Left lung (tissue), 14 donors: Measurements from ENCODE around the gene RAB8B. TPM values are rescaled to one million over a fixed set of nuclear protein-coding genes. Genes with fewer than 3 reads are reported as not detected.

Experiments
- ATAC-seq: fragments of 200-7000 bp; cut with Tn5 transposase; one replicate; pipeline ENCODE4 v1.9.1; 2020; ENCODE audit warnings: moderate library complexity
- DNase-seq, 4 donors: peaks; one replicate each; pipeline ENCODE4 v3.0.0-alpha.2; 2013 to 2020
- H3K27ac ChIP-seq, 2 donors: fragments of 200-600 bp; sonication (generic) in 1 of 2; one replicate each; pipeline versions ENCODE4 v1.5.0 to v1.8.0; 2020 to 2021
- H3K27me3 ChIP-seq, 2 donors: fragments of 200-600 bp; sonication (generic) in 1 of 2; one replicate each; pipeline versions ENCODE4 v1.5.0 to v1.8.0; 2020 to 2021
- H3K36me3 ChIP-seq, 2 donors: fragments of 200-600 bp; sonication (generic) in 1 of 2; one replicate each; pipeline versions ENCODE4 v1.5.0 to v1.8.0; 2020 to 2021
- H3K4me1 ChIP-seq, 2 donors: fragments of 200-600 bp; one replicate each; pipeline ENCODE4 v1.8.0; 2021
- H3K4me3 ChIP-seq, 2 donors: fragments of 200-600 bp; sonication (generic) in 1 of 2; one replicate each; pipeline versions ENCODE4 v1.5.0 to v1.8.0; 2020 to 2021; ENCODE audit warnings: mild to moderate bottlenecking in 1 of 2
- H3K9me3 ChIP-seq, 2 donors: fragments of 200-600 bp; sonication (generic) in 1 of 2; one replicate each; pipeline versions ENCODE4 v1.5.0 to v1.8.0; 2020 to 2021
- intact Hi-C, 2 donors: fragments of 100-400 bp; cut with DNase I; formaldehyde crosslinking; loops; one replicate each; pipeline versions ENCODE4 v1.11.2 to v1.14.2; 2022
- long read RNA-seq, 12 donors: library from polyadenylated mRNA in 2 of 12; unstranded in 2 of 12; transcript quantifications; one replicate each; pipeline ENCODE4 v2.0.0 and lab custom pipeline, GENCODE V29; 2019 to 2026
- polyA plus RNA-seq, 6 donors: library from polyadenylated mRNA; unstranded; fragments of 120-200 nt; gene quantifications; one replicate each; pipeline ENCODE4 v1.2.1, GENCODE V29; 2013; ENCODE audit not compliant: insufficient read length in 6 of 6
- total RNA-seq, 2 donors: library from RNA; stranded (reverse); fragmentation: NEBNext Ultra II Directional; extraction: Animal tissue kit (Norgen Biotek cat#: 25700); gene quantifications; one replicate each; pipeline ENCODE4 v1.2.1, GENCODE V29; 2021
- TF ChIP-seq, protein P1 (sequence below), 2 donors: fragments of 200-600 bp; sonication (generic) in 1 of 2; IDR thresholded peaks; one replicate each; pipeline versions ENCODE4 v1.5.0 to v1.8.0; 2021; ENCODE audit warnings: antibody characterized with exemption in 2 of 2
- donor health status: DM: no; HTN: yes; CAD: no.
- donor health status: DM: no; HTN: no; CAD: no.

Gene RAB8B
- total RNA-seq, result 10 to 100 TPM; 45.1 to 60.2 TPM
- 10 to 100 TPM; 45.1 to 62.2 (median 57.2) TPM for polyA plus RNA-seq
- long read RNA-seq, donor 1, full-length matches to known transcripts, result 21 of 21 reads
- long read RNA-seq, donor 1, partial matches to known transcripts, result 0 of 21 reads
- long read RNA-seq, donor 1, other reads (novel, unspliced or antisense), result 0 of 21 reads
- long read RNA-seq, donor 2, full-length matches to known transcripts, result 23 of 23 reads
- long read RNA-seq, donor 2, partial matches to known transcripts, result 0 of 23 reads
- long read RNA-seq, donor 2, other reads (novel, unspliced or antisense), result 0 of 23 reads
- long read RNA-seq, donor 3, full-length matches to known transcripts, result 16 of 16 reads
- long read RNA-seq, donor 3, partial matches to known transcripts, result 0 of 16 reads
- long read RNA-seq, donor 3, other reads (novel, unspliced or antisense), result 0 of 16 reads
- long read RNA-seq, donor 4, full-length matches to known transcripts, result 1 of 1 reads
- long read RNA-seq, donor 4, partial matches to known transcripts, result 0 of 1 reads
- long read RNA-seq, donor 4, other reads (novel, unspliced or antisense), result 0 of 1 reads
- long read RNA-seq, donor 5, full-length matches to known transcripts, result 10 of 10 reads
- long read RNA-seq, donor 5, partial matches to known transcripts, result 0 of 10 reads
- long read RNA-seq, donor 5, other reads (novel, unspliced or antisense), result 0 of 10 reads
- long read RNA-seq, donor 6, full-length matches to known transcripts, result 8 of 8 reads
- long read RNA-seq, donor 6, partial matches to known transcripts, result 0 of 8 reads
- long read RNA-seq, donor 6, other reads (novel, unspliced or antisense), result 0 of 8 reads
- long read RNA-seq, donor 7, full-length matches to known transcripts, result 4 of 4 reads
- long read RNA-seq, donor 7, partial matches to known transcripts, result 0 of 4 reads
- long read RNA-seq, donor 7, other reads (novel, unspliced or antisense), result 0 of 4 reads
- long read RNA-seq, donor 8, full-length matches to known transcripts, result 10 of 10 reads
- long read RNA-seq, donor 8, partial matches to known transcripts, result 0 of 10 reads
- long read RNA-seq, donor 8, other reads (novel, unspliced or antisense), result 0 of 10 reads
- long read RNA-seq, donor 9, result 0 reads
- long read RNA-seq, donor 10, full-length matches to known transcripts, result 5 of 5 reads
- long read RNA-seq, donor 10, partial matches to known transcripts, result 0 of 5 reads
- long read RNA-seq, donor 10, other reads (novel, unspliced or antisense), result 0 of 5 reads
- long read RNA-seq, donor 11, result 0 reads
- long read RNA-seq, donor 12, full-length matches to known transcripts, result 14 of 14 reads
- long read RNA-seq, donor 12, partial matches to known transcripts, result 0 of 14 reads
- long read RNA-seq, donor 12, other reads (novel, unspliced or antisense), result 0 of 14 reads

- Histone ChIP-seq H3K4me1 (peaks cover 8 to 45% of the 10 kb centered on the region in 2 donors), H3K36me3 (no peaks in the 10 kb centered on the region), H3K27me3 (no peaks in the 10 kb centered on the region), H3K27ac (peak within 1 kb of the TSS; percentile 67 to 87), H3K4me3 (peak within 1 kb of the TSS; percentile 45 to 68), H3K9me3 (no peaks in the 10 kb centered on the region)
- ATAC-seq (peak; percentile 99), DNase-seq (peak; percentile 94 to 99 (median 98))
- intact Hi-C loops, result loop anchor here in 1 of 2 donors (5.0 kb wide), 1 partner anchor 88 kb away; the partner anchor contains the start of gene APH1B
- TF ChIP-seq, protein P1, sequence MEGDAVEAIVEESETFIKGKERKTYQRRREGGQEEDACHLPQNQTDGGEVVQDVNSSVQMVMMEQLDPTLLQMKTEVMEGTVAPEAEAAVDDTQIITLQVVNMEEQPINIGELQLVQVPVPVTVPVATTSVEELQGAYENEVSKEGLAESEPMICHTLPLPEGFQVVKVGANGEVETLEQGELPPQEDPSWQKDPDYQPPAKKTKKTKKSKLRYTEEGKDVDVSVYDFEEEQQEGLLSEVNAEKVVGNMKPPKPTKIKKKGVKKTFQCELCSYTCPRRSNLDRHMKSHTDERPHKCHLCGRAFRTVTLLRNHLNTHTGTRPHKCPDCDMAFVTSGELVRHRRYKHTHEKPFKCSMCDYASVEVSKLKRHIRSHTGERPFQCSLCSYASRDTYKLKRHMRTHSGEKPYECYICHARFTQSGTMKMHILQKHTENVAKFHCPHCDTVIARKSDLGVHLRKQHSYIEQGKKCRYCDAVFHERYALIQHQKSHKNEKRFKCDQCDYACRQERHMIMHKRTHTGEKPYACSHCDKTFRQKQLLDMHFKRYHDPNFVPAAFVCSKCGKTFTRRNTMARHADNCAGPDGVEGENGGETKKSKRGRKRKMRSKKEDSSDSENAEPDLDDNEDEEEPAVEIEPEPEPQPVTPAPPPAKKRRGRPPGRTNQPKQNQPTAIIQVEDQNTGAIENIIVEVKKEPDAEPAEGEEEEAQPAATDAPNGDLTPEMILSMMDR (IDR thresholded peaks at IDR 0.05), result peak in 1 of 2 donors; percentile 17
Observed at GRCh38 chr15:63188926-63189871, at the start of gene RAB8B. Gene RAB8B, plus strand, starts transcription at chr15:63189606. Its CDS starts 19 bp downstream, at chr15:63189625.

DNA sequence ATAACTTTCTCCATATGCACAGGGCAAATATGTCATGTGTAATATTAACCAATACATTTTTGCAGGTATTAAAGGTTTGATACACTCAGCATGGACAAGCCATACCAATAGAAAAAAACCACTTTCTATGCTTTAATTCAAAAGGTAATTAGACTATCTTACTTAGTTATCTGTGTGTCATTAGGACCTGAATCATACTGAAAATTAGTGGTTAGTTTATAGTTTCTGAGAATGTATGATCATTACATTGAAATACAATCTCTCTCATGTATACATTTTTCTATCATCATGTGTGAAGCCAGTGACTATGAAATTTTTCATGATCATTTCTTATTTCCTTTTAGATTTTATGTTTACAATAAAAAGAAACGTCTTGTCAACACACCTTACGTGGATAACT is 48.5 kb upstream of the RAB8B start:
- Histone ChIP-seq H3K9me3 (no peaks in the 10 kb centered on the region), H3K27ac (no peak overlapping the region), H3K4me1 (peaks cover 0 to 12% of the 10 kb centered on the region in 2 donors), H3K36me3 (peaks cover 0 to 42% of the 10 kb centered on the region in 2 donors), H3K4me3 (no peak overlapping the region), H3K27me3 (no peaks in the 10 kb centered on the region)
- TF ChIP-seq, protein P1 (IDR thresholded peaks at IDR 0.05), result no peak
- ATAC-seq (no peak), DNase-seq (no peak)
- intact Hi-C loops, result no loop called here

GRCh38 chr15:63145426-63145825 is 44.0 kb upstream of the RAB8B start:
- TF ChIP-seq, protein P1 (IDR thresholded peaks at IDR 0.05), result no peak
- intact Hi-C loops, result no loop called here
- Histone ChIP-seq H3K27ac (no peak overlapping the region), H3K27me3 (no peaks in the 10 kb centered on the region), H3K4me1 (peaks cover 0 to 5% of the 10 kb centered on the region in 2 donors), H3K36me3 (peaks cover 0 to 78% of the 10 kb centered on the region in 2 donors), H3K4me3 (no peak overlapping the region), H3K9me3 (no peaks in the 10 kb centered on the region)
- ATAC-seq, result no peak
- no peak for DNase-seq

DNA sequence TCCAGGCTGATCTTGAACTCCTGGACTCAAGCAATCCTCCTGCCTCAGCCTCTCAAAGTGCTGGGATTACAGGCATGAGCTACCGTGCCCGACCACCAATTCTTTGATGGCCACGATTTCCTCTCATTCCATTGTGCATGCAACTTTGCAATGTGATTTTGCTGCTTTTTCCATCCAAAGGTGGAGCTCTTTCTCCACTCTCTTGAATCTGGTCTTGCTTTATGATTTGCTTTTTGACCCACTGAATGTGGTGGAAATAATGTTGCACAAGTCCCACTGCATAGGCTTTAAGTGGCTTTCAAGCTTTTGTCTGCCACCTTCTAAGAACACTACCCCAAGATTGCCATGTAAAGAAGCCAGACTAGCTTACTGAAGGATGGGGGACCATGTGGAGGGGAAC is 42.7 kb upstream of the RAB8B start:
- DNase-seq (no peak), ATAC-seq (peak; percentile 23)
- Histone ChIP-seq H3K9me3 (no peaks in the 10 kb centered on the region), H3K36me3 (peaks cover 0 to 73% of the 10 kb centered on the region in 2 donors), H3K27me3 (no peaks in the 10 kb centered on the region), H3K4me3 (no peak overlapping the region), H3K4me1 (peaks cover 0 to 5% of the 10 kb centered on the region in 2 donors), H3K27ac (no peak overlapping the region)
- intact Hi-C loops, result no loop called here
- TF ChIP-seq, protein P1 (IDR thresholded peaks at IDR 0.05), result no peak
